Neural progenitor cell (in vitro differentiated cells): ENCODE results near the gene PRIM2.
"Not testable (repeated sequence)": the region's sequence is repeated elsewhere in the genome, so short reads cannot be mapped to it uniquely, and the experiment has no call there.

Experiments
- EZH2 ChIP-seq: fragments of 200-600 bp; sonication (generic); IDR thresholded peaks from 2 replicates; pipeline ENCODE4 v1.6.1; 2017; ENCODE audit warnings: antibody characterized with exemption, mild to moderate bottlenecking, moderate library complexity
- EZH2phosphoT487 ChIP-seq: fragments of 200-600 bp; sonication (generic); IDR thresholded peaks from 2 replicates; pipeline ENCODE4 v1.6.1; 2017; ENCODE audit warnings: antibody characterized with exemption
- TF ChIP-seq, protein P1 (sequence below): fragments of 200-600 bp; sonication (generic); IDR thresholded peaks from 2 replicates; pipeline ENCODE4 v1.5.1; 2017; ENCODE audit warnings: antibody characterized with exemption, mild to moderate bottlenecking

DNA sequence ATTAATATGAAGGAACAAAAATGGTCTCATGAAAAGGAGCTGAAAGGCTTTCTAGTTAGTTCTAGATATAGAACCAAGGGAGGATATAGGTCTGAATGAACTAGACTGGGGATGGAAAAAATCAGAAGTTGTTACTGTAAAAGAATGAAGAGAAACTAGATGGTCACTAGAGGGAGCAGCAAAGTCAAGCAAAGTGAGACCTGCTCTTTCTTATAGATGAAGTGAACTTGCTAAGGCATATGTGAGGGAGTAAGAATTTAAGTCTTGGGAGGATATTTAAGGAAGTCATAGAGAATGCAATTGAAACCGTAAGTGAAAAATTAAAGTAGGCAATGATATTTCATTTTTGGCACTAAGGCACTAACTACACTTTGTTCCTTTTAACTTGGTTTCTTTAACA, 218.6 kb downstream of the PRIM2 start:
- not testable (repeated sequence) for TF ChIP-seq EZH2, EZH2phosphoT487
- TF ChIP-seq, protein P1, sequence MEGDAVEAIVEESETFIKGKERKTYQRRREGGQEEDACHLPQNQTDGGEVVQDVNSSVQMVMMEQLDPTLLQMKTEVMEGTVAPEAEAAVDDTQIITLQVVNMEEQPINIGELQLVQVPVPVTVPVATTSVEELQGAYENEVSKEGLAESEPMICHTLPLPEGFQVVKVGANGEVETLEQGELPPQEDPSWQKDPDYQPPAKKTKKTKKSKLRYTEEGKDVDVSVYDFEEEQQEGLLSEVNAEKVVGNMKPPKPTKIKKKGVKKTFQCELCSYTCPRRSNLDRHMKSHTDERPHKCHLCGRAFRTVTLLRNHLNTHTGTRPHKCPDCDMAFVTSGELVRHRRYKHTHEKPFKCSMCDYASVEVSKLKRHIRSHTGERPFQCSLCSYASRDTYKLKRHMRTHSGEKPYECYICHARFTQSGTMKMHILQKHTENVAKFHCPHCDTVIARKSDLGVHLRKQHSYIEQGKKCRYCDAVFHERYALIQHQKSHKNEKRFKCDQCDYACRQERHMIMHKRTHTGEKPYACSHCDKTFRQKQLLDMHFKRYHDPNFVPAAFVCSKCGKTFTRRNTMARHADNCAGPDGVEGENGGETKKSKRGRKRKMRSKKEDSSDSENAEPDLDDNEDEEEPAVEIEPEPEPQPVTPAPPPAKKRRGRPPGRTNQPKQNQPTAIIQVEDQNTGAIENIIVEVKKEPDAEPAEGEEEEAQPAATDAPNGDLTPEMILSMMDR = peak; percentile 57
